Caco-2 (cell line): ENCODE measurements around the gene UNC45A. TPM values are rescaled to one million over a fixed set of nuclear protein-coding genes. Genes with fewer than 3 reads are reported as not detected.

Experiments
- Bru-seq: library from RNA; stranded (reverse); fragments of 400-500 nt; gene quantifications from one replicate; lab custom pipeline; 2021; lab: Mats Ljungman, UMichigan
- BruChase-seq, 2 experiments: library from RNA; stranded (reverse); fragments of 400-500 nt; gene quantifications; one replicate each; lab custom pipeline; 2021; lab: Mats Ljungman, UMichigan
- BruUV-seq: library from RNA; stranded (reverse); fragments of 400-500 nt; replicated peaks from 2 replicates; lab custom pipeline; 2021; lab: Mats Ljungman, UMichigan
- CTCF ChIA-PET: fragments of 300-600 bp; sonication (Branson Sonifier 250); formaldehyde crosslinking; loops from one replicate; lab custom pipeline; 2022; ENCODE audit warnings: antibody characterized with exemption; lab: Charles Lee
- POLR2A ChIA-PET: fragments of 300-600 bp; sonication (Branson Sonifier 250); formaldehyde crosslinking; loops from one replicate; lab custom pipeline; 2022; ENCODE audit warnings: antibody characterized with exemption; lab: Charles Lee
- DNase-seq, 2 experiments: peaks; one replicate each; pipeline versions ENCODE4 v3.0.0 to v3.0.0-alpha.2; 2020 to 2022
- H3K27me3 ChIP-seq: replicated peaks from 2 replicates; pipeline ENCODE4 v1.6.0; 2011; ENCODE audit warnings: low read length; ENCODE audit not compliant: control insufficient read depth, insufficient read depth
- H3K36me3 ChIP-seq: 2 replicates; pipeline ENCODE4 v1.5.1; 2011; ENCODE audit warnings: low read length; ENCODE audit not compliant: control insufficient read depth, insufficient read depth
- H3K4me1 ChIP-seq: fragments of 250-450 bp; sonication (Bioruptor Pico); 2 replicates; pipeline ENCODE4 v1.5.1; 2020; ENCODE audit warnings: mild to moderate bottlenecking
- H3K4me3 ChIP-seq: 2 replicates; pipeline ENCODE4 v1.5.1; 2011; ENCODE audit warnings: low read depth, mild to moderate bottlenecking, control low read depth, low read length
- H3K9me3 ChIP-seq: fragments of 250-450 bp; sonication (Bioruptor Pico); 2 replicates; pipeline ENCODE4 v1.5.1; 2020; ENCODE audit warnings: mild to moderate bottlenecking, moderate library complexity
- H3K27ac Mint-ChIP-seq: one replicate; pipeline ENCODE4 v1.8.0; 2022; ENCODE audit warnings: mixed read lengths; ENCODE audit not compliant: unreplicated experiment
- H3K27me3 Mint-ChIP-seq: one replicate; pipeline ENCODE4 v1.8.0; 2022; ENCODE audit warnings: mixed read lengths; ENCODE audit not compliant: insufficient read depth, unreplicated experiment
- H3K36me3 Mint-ChIP-seq: one replicate; pipeline ENCODE4 v1.8.0; 2022; ENCODE audit warnings: mild to moderate bottlenecking, mixed read lengths; ENCODE audit not compliant: insufficient read depth, unreplicated experiment
- H3K4me1 Mint-ChIP-seq: one replicate; pipeline ENCODE4 v1.8.0; 2022; ENCODE audit warnings: low read depth, mixed read lengths; ENCODE audit not compliant: unreplicated experiment
- H3K4me3 Mint-ChIP-seq: one replicate; pipeline ENCODE4 v1.8.0; 2022; ENCODE audit warnings: mild to moderate bottlenecking, moderate library complexity, mixed read lengths; ENCODE audit not compliant: unreplicated experiment
- H3K9me3 Mint-ChIP-seq: one replicate; pipeline ENCODE4 v1.8.0; 2022; ENCODE audit warnings: mixed read lengths; ENCODE audit not compliant: unreplicated experiment
- intact Hi-C: fragments of 100-400 bp; cut with micrococcal nuclease; formaldehyde crosslinking; loops from one replicate; pipeline ENCODE4 v1.10.0; 2022; ENCODE audit not compliant: unreplicated experiment
- long read RNA-seq: library from polyadenylated mRNA; stranded (forward); transcript quantifications from one replicate; pipeline ENCODE4 v2.0.0, GENCODE V29; 2022
- total RNA-seq: library from RNA; stranded (reverse); gene quantifications from 2 replicates; pipeline ENCODE4 v1.2.3, GENCODE V29; 2022
- TF ChIP-seq, protein P1 (sequence below), 2 experiments: fragments of 200-600 bp in 1 of 2; IDR thresholded peaks; 1 replicate in 1 of 2; 2 replicates in 1 of 2; pipeline versions ENCODE4 v1.5.1 to v1.8.0; 2011 to 2022; ENCODE audit warnings: antibody characterized with exemption in 1 of 2, control low read depth in 1 of 2, inconsistent platforms in 1 of 2, low read depth in 1 of 2, low read length in 1 of 2, mild to moderate bottlenecking in 1 of 2, moderate library complexity in 1 of 2; ENCODE audit not compliant: insufficient read depth in 1 of 2, severe bottlenecking in 1 of 2, unreplicated experiment in 1 of 2

The UNC45A gene, protein sequence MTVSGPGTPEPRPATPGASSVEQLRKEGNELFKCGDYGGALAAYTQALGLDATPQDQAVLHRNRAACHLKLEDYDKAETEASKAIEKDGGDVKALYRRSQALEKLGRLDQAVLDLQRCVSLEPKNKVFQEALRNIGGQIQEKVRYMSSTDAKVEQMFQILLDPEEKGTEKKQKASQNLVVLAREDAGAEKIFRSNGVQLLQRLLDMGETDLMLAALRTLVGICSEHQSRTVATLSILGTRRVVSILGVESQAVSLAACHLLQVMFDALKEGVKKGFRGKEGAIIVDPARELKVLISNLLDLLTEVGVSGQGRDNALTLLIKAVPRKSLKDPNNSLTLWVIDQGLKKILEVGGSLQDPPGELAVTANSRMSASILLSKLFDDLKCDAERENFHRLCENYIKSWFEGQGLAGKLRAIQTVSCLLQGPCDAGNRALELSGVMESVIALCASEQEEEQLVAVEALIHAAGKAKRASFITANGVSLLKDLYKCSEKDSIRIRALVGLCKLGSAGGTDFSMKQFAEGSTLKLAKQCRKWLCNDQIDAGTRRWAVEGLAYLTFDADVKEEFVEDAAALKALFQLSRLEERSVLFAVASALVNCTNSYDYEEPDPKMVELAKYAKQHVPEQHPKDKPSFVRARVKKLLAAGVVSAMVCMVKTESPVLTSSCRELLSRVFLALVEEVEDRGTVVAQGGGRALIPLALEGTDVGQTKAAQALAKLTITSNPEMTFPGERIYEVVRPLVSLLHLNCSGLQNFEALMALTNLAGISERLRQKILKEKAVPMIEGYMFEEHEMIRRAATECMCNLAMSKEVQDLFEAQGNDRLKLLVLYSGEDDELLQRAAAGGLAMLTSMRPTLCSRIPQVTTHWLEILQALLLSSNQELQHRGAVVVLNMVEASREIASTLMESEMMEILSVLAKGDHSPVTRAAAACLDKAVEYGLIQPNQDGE
- total RNA-seq, result 62.6 and 63.8 TPM in 2 replicates
- percentile 56 among the genes with signal in this experiment for Bru-seq, nascent RNA
- BruChase-seq, experiment 1, labeled RNA remaining after a 2-hour chase, result percentile 59 among the genes with signal in this experiment
- BruChase-seq, experiment 2, labeled RNA remaining after a 6-hour chase, result percentile 69 among the genes with signal in this experiment
- long read RNA-seq, transcript UNC45A-202 (20 exons, 3,252 nt), result major isoform, 20 of 73 reads
- long read RNA-seq, partial matches to known transcripts, result 41 of 73 reads
- long read RNA-seq, other reads (novel, unspliced or antisense), result 12 of 73 reads

DNA sequence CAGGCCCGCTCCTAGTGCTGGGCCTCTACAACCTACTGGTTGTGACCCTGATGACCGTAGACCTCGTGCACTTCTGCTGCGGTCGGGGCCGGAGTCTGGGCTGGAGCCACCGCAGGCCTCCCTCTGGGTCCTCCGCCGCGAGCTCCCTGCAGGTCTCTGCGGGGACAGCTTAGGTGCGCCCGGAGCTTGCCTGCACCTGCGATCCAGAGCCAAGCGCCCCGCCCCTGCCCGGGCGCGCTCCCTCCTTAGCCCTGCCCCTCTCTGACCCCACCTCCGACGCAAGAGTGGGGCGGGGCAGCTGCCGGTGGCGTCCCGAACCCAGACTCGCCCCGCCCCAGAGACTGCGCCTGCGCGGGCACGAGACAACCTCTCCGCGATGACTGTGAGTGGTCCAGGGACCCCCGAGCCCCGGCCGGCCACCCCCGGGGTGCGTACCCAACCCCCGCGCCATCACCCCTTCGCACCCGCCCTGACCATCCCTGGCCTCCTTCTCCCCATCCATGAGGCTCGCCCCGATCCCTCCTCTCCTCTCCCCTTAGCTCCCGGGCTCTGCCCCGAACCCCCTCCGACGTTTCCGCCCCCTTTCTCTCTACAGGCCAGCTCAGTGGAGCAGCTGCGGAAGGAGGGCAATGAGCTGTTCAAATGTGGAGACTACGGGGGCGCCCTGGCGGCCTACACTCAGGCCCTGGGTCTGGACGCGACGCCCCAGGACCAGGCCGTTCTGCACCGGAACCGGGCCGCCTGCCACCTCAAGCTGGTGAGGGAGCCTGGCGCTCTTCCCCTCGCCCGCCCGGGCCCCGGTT, at the start of gene UNC45A:
UNC45A (plus strand) TSS at position 337 of the 803 bp plus-strand sequence; CDS start at position 377, 40 bp downstream.
- intact Hi-C loops, result loop anchor here (1.0 to 10.0 kb wide), 5 partner anchors 20 to 340 kb away; partner anchors contain the start of gene RCCD1
- Histone ChIP-seq H3K4me1 (peaks cover 16% of the 10 kb centered on the region), H3K4me3 (peak within 1 kb of the TSS; percentile 89), H3K27me3 (no peaks in the 10 kb centered on the region; the same call in 1 of the 2 replicates), H3K9me3 (no peaks in the 10 kb centered on the region), H3K36me3 (0 out of 2 replicates have a peak, but pooled peaks cover 2% of the 10 kb centered on the region)
- ChIA-PET CTCF (interaction anchor here (0.5 to 2.4 kb wide), 20 partner anchors 9 to 642 kb away, joined by 3 to 22 read pairs (median 5); partner anchors contain the start of genes BLM, MAN2A2, PRC1 and RCCD1), POLR2A (interaction anchor here (0.5 to 1.9 kb wide), 9 partner anchors 19 to 1305 kb away, joined by 3 to 24 read pairs (median 5); partner anchors contain the start of genes BLM, MAN2A2 and RCCD1)
- no TSS peak for BruUV-seq
- Mint-ChIP-seq H3K36me3 (peaks cover 38% of the 10 kb centered on the region), H3K27me3 (no peaks in the 10 kb centered on the region), H3K27ac (peak within 1 kb of the TSS; percentile 62), H3K4me1 (peaks cover 22% of the 10 kb centered on the region), H3K9me3 (no peaks in the 10 kb centered on the region), H3K4me3 (peak within 1 kb of the TSS; percentile 87)
- TF ChIP-seq, protein P1, sequence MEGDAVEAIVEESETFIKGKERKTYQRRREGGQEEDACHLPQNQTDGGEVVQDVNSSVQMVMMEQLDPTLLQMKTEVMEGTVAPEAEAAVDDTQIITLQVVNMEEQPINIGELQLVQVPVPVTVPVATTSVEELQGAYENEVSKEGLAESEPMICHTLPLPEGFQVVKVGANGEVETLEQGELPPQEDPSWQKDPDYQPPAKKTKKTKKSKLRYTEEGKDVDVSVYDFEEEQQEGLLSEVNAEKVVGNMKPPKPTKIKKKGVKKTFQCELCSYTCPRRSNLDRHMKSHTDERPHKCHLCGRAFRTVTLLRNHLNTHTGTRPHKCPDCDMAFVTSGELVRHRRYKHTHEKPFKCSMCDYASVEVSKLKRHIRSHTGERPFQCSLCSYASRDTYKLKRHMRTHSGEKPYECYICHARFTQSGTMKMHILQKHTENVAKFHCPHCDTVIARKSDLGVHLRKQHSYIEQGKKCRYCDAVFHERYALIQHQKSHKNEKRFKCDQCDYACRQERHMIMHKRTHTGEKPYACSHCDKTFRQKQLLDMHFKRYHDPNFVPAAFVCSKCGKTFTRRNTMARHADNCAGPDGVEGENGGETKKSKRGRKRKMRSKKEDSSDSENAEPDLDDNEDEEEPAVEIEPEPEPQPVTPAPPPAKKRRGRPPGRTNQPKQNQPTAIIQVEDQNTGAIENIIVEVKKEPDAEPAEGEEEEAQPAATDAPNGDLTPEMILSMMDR (IDR thresholded peaks at IDR 0.05; ENCODE audit: insufficient read depth in 1 of 2, low read depth in 1 of 2, low read length in 1 of 2, severe bottlenecking in 1 of 2, unreplicated experiment in 1 of 2), result no peak
- DNase-seq, result peak; percentile 93 to 96

DNA sequence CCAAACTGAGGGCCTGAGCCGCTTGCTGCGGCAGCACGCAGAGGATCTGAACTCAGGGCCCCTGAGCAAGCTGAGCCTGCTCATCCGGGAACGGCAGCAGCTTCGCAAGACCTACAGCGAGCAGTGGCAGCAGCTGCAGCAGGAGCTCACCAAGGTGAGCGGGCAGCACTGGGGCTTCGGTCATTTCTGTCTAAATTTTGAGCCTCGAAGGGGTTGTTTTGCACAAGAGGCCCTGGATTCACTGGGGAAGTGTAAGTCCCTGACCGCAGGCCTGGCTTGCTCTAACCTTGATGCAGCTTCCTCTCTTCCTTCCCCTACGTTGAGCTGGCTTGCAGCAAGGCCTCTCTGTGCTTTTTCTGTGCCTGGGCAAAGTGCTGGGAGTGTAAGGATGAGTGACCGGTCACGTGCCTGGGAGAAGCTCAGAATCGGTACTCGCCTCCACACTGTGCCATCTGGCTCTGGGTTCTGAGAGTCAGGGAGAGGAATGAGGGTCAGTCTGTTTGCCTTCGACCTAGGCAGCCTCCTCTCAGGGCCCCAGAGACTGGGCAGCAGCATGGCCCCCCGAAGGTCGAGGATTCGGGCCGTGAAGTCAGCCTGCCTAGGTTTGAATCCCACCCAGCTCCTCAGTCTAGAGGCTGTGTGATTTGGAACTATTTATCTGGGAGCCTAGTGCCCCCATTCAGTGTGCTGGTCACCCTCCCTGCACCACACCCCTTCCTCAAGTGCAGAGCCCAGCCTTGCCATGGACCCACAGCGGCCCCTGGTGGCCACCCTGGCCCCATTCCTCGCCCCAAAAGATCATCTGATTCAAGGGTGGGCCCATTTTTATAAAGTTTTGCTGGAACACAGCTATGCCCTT, 49.4 kb upstream of the UNC45A start:
- BruUV-seq, result no TSS peak

More for the DNA sequence above, 49.4 kb upstream of the UNC45A start:
- TF ChIP-seq, protein P1 (IDR thresholded peaks at IDR 0.05; ENCODE audit: insufficient read depth in 1 of 2, low read depth in 1 of 2, low read length in 1 of 2, severe bottlenecking in 1 of 2, unreplicated experiment in 1 of 2), result peak; percentile 94 to 97
- Mint-ChIP-seq H3K4me3 (no peak overlapping the region), H3K9me3 (no peaks in the 10 kb centered on the region), H3K4me1 (no peaks in the 10 kb centered on the region), H3K27me3 (no peaks in the 10 kb centered on the region), H3K27ac (no peak overlapping the region), H3K36me3 (peaks cover 5% of the 10 kb centered on the region)
- intact Hi-C loops, result loop anchor here (1.0 to 5.0 kb wide), 3 partner anchors 168 to 593 kb away; partner anchors contain the start of gene BLM
- Histone ChIP-seq H3K27me3 (no peaks in the 10 kb centered on the region), H3K4me1 (no peaks in the 10 kb centered on the region; the same call in 1 of the 2 replicates), H3K9me3 (no peaks in the 10 kb centered on the region), H3K4me3 (no peak overlapping the region), H3K36me3 (no peaks in the 10 kb centered on the region)
- ChIA-PET CTCF (interaction anchor here (0.7 to 2.4 kb wide), 9 partner anchors 17 to 327 kb away, joined by 3 to 22 read pairs (median 3); partner anchors contain the start of gene FURIN), POLR2A (interaction anchor here (0.6 kb wide), 1 partner anchor 50 kb away, joined by 5 read pairs; no protein-coding TSS in a partner anchor)
- DNase-seq, result peak; percentile 66 to 85
